HepG2 (cell line): ENCODE measurements around the gene ZMIZ1. TPM values are rescaled to one million over a fixed set of nuclear protein-coding genes. Genes with fewer than 3 reads are reported as not detected.

ENCODE experiments used
- ATAC-seq: fragments of 200-7000 bp; cut with Tn5 transposase; 3 replicates; pipeline ENCODE4 v1.9.1; 2020; ENCODE audit warnings: mild to moderate bottlenecking, moderate library complexity
- BruUV-seq: library from RNA; stranded (reverse); fragments of 400-500 nt; replicated peaks from 2 replicates; lab custom pipeline; 2021; lab: Mats Ljungman, UMichigan
- CTCF ChIA-PET: fragments of 300-600 bp; formaldehyde crosslinking; extraction: SDS; loops from one replicate; lab custom pipeline; 2021; ENCODE audit warnings: low total read pairs, inconsistent platforms, low intra/inter-chr PET ratio; lab: Yijun Ruan, JAX
- POLR2A ChIA-PET: fragments of 350-600 bp; sonication (Branson Sonifier 250); formaldehyde crosslinking; loops from one replicate; lab custom pipeline; 2020; ENCODE audit warnings: antibody characterized with exemption, inconsistent platforms; lab: Yijun Ruan, JAX
- DNase-seq: peaks from one replicate; pipeline ENCODE4 v3.0.0-alpha.2; 2015; ENCODE audit warnings: low spot score
- FAIRE-seq: peaks from 3 replicates; lab custom pipeline; 2011; peaks lifted over from hg19 to GRCh38; lab: Jason Lieb, UNC
- H2AFZ ChIP-seq: one replicate; pipeline ENCODE4 v1.6.1; 2011; ENCODE audit warnings: low read length, inconsistent platforms
- H3K27ac ChIP-seq: fragments of 300-600 bp; 3 replicates; pipeline ENCODE4 v1.8.0; 2011; ENCODE audit warnings: mixed run types, mild to moderate bottlenecking, mixed read lengths, low read length, inconsistent platforms; ENCODE audit not compliant: insufficient read depth; ENCODE audit errors: extremely low read length
- H3K27me3 ChIP-seq, 2 experiments: fragments of 200-600 bp in 1 of 2; 2 replicates in 1 of 2; 3 replicates in 1 of 2; pipeline versions ENCODE4 v1.6.0 to v1.8.0; 2011; ENCODE audit warnings: low read length in 2 of 2, mild to moderate bottlenecking in 2 of 2, moderate library complexity in 2 of 2, inconsistent platforms in 1 of 2; ENCODE audit not compliant: insufficient read depth in 2 of 2, control insufficient read depth in 1 of 2
- H3K36me3 ChIP-seq, 2 experiments: fragments of 200-600 bp in 1 of 2; replicated peaks in 1 of 2; 2 replicates in 1 of 2; 3 replicates in 1 of 2; pipeline versions ENCODE4 v1.5.1 to v1.8.0; 2011; ENCODE audit warnings: low read length in 2 of 2, inconsistent platforms in 1 of 2; ENCODE audit not compliant: insufficient read depth in 2 of 2, control insufficient read depth in 1 of 2
- H3K4me1 ChIP-seq: 2 replicates; pipeline ENCODE4 v1.5.1; 2012; ENCODE audit warnings: low read length, inconsistent platforms; ENCODE audit not compliant: insufficient read depth
- H3K4me2 ChIP-seq: 2 replicates; pipeline ENCODE4 v1.6.0; 2011; ENCODE audit warnings: low read depth, low read length, inconsistent platforms
- H3K4me3 ChIP-seq, 3 experiments: fragments of 200-600 bp in 1 of 3; sonication (generic), shearing (Covaris generic) in 1 of 3; replicated peaks in 1 of 3; 2 replicates each; pipeline ENCODE4 v1.5.1; 2011 to 2016; ENCODE audit warnings: low read length in 3 of 3, inconsistent platforms in 2 of 3, low read depth in 2 of 3, mild to moderate bottlenecking in 2 of 3, control low read depth in 1 of 3, mixed read lengths in 1 of 3; ENCODE audit not compliant: insufficient read depth in 1 of 3
- H3K79me2 ChIP-seq: one replicate; pipeline ENCODE4 v1.6.1; 2011; ENCODE audit warnings: low read length, inconsistent platforms; ENCODE audit not compliant: insufficient read depth
- H3K9ac ChIP-seq: 2 replicates; pipeline ENCODE4 v1.6.0; 2011; ENCODE audit warnings: mild to moderate bottlenecking, low read depth, low read length, inconsistent platforms; ENCODE audit not compliant: insufficient read depth
- H3K9me3 ChIP-seq: 2 replicates; pipeline ENCODE4 v1.5.1; 2012; ENCODE audit warnings: mild to moderate bottlenecking, low read length
- H4K20me1 ChIP-seq: 2 replicates; pipeline ENCODE4 v1.6.0; 2011; ENCODE audit warnings: inconsistent platforms, mild to moderate bottlenecking, low read length, moderate library complexity; ENCODE audit not compliant: insufficient read depth
- NR2C2 ChIP-seq: sonication (generic); formaldehyde crosslinking; IDR thresholded peaks from 2 replicates; pipeline ENCODE4 v1.4.0; 2020; ENCODE audit warnings: missing genetic modification reagents, mild to moderate bottlenecking, moderate library complexity, borderline replicate concordance
- ZNF337 ChIP-seq: sonication (generic); formaldehyde crosslinking; IDR thresholded peaks from 2 replicates; pipeline ENCODE4 v1.5.1; 2020; ENCODE audit warnings: missing genetic modification reagents, low read depth, mild to moderate bottlenecking, borderline replicate concordance
- ZNF768 ChIP-seq: sonication (generic); formaldehyde crosslinking; IDR thresholded peaks from 2 replicates; pipeline ENCODE4 v1.4.0; 2020; ENCODE audit warnings: missing genetic modification reagents
- WGBS: methylation state at CpG from one replicate; pipeline ENCODE4 v1.1.6; 2017; ENCODE audit warnings: low lambda C conversion rate; 5-methylcytosine and 5-hydroxymethylcytosine counted together
- in situ Hi-C: cut with HindIII; loops from 2 replicates; pipeline ENCODE4 v1.10.0; 2017; ENCODE audit warnings: low pct_unique_long_range_greater_than_20kb; ENCODE audit not compliant: extremely low pct_ligation_motif_present
- intact Hi-C: fragments of 100-400 bp; cut with micrococcal nuclease; formaldehyde crosslinking; loops from one replicate; pipeline ENCODE4 v1.10.0; 2022; ENCODE audit not compliant: unreplicated experiment
- polyA plus RNA-seq, 8 experiments: library from polyadenylated mRNA; depleted of rRNA in 3 of 8; stranded (reverse) in 7 of 8; unstranded in 1 of 8; fragments of >200 nt; fragmentation: Illumina TruSeq in 4 of 8; extraction: Trizol in 4 of 8; gene quantifications; 2 replicates each; pipeline versions ENCODE4 v1.2.1 to v1.2.3, GENCODE V29; 2011 to 2016; ENCODE audit warnings: low read depth in 4 of 8, missing spikeins in 1 of 8, mixed read lengths in 1 of 8; ENCODE audit not compliant: insufficient read depth in 1 of 8
- total RNA-seq, 5 experiments: library from RNA; depleted of rRNA; stranded (reverse); fragments of >200 nt; fragmentation: Illumina TruSeq; extraction: Trizol; gene quantifications; 2 replicates each; pipeline ENCODE4 v1.2.3, GENCODE V29; 2016; ENCODE audit warnings: low read depth in 1 of 5
- TF ChIP-seq, protein P1 (sequence below): sonication (generic); formaldehyde crosslinking; IDR thresholded peaks from 2 replicates; pipeline ENCODE4 v1.8.1; 2022; ENCODE audit warnings: low read depth, mild to moderate bottlenecking, missing genetic modification reagents

Gene ZMIZ1
- total and polyA plus RNA-seq, 2 of the 13 experiments (the other 11 are each of a cell fraction or from before 2014, with no cell fraction given): 5.3 to 10.2 TPM

DNA sequence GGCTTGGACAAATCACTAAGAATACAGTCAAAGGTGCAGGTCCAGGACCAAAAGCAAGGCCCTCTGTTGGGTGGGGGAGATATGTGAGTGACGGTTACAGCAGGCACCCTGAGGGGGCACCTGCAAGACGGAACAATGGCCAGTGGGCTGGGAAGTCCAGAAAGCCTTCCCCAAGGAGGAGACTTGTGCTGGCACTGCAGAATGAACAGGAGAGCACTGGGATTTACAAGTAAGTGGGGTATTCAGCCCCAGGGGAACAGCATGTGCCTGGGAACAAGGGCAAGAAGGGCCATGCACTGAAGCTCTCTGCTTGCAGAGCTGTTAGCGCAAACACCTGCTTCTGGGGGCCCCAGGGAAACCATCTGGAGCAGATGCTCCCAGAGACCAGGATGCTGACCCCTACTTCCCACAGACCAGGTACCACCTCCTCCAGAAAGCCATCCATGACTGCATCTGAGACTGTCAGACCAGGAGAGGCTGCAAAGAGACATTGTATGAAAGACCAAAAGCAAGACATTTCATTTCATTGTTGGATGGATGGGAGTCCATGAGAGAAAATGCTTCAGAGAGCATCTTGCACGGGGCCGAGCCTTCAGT lies 24.6 kb upstream of the ZMIZ1 start:
- FAIRE-seq (no peak), ATAC-seq (no peak), DNase-seq (no peak)
- H3K9me3 ChIP-seq: no peaks in the 10 kb centered on the region
- H3K27ac ChIP-seq: no peak overlapping the region
- intact Hi-C loops: no loop called here
- peaks cover 3 to 6% of the 10 kb centered on the region in 2 experiments; a peak in 2 of 5 replicates for H3K27me3 ChIP-seq
- no TSS peak for BruUV-seq
- no peak overlapping the region for H3K9ac ChIP-seq
- ChIA-PET CTCF (no interaction called here), POLR2A (no interaction called here)
- no peaks in the 10 kb centered on the region for H3K79me2 ChIP-seq
- H4K20me1 ChIP-seq: no peaks in the 10 kb centered on the region
- WGBS: 44% methylated on average over 5 of the region's 5 CpGs
- H2AFZ ChIP-seq: no peak overlapping the region
- peaks cover 28% of the 10 kb centered on the region for H3K4me1 ChIP-seq
- H3K36me3 ChIP-seq: no peaks in the 10 kb centered on the region
- no peak overlapping the region for H3K4me2 ChIP-seq
- H3K4me3 ChIP-seq: no peak overlapping the region
- in situ Hi-C loops: no loop called here
- TF ChIP-seq, protein P1, sequence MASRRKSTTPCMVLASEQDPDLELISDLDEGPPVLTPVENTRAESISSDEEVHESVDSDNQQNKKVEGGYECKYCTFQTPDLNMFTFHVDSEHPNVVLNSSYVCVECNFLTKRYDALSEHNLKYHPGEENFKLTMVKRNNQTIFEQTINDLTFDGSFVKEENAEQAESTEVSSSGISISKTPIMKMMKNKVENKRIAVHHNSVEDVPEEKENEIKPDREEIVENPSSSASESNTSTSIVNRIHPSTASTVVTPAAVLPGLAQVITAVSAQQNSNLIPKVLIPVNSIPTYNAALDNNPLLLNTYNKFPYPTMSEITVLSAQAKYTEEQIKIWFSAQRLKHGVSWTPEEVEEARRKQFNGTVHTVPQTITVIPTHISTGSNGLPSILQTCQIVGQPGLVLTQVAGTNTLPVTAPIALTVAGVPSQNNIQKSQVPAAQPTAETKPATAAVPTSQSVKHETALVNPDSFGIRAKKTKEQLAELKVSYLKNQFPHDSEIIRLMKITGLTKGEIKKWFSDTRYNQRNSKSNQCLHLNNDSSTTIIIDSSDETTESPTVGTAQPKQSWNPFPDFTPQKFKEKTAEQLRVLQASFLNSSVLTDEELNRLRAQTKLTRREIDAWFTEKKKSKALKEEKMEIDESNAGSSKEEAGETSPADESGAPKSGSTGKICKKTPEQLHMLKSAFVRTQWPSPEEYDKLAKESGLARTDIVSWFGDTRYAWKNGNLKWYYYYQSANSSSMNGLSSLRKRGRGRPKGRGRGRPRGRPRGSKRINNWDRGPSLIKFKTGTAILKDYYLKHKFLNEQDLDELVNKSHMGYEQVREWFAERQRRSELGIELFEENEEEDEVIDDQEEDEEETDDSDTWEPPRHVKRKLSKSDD (CRISPR knock-in tag): no peak
- no peak for TF ChIP-seq NR2C2 (CRISPR knock-in tag)

DNA sequence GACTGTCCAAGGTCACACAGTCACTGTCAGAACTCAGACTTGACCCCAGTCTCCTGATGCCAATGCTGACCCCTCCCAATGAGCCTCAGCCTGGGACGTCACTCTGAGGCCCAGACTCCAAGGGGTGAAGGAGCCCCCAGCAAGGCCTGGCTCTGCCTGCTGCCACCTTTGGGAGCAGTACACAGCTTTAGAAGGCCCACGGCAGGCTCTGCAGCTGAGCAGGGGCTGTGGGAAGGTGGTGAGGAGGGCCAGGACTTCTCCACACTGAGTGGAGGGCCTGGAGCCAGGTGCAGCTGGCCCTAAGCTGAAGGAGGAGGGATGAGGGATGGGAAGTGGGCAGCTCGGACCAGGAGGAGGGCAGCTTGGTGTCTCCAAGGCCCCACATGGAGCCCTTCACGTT lies 23.9 kb upstream of the ZMIZ1 start:
- H3K4me3 ChIP-seq: no peak overlapping the region
- no peak for DNase-seq
- CTCF ChIA-PET: no interaction called here

More for the DNA sequence above, 23.9 kb upstream of the ZMIZ1 start:
- FAIRE-seq (no peak), ATAC-seq (no peak)
- H3K4me2 ChIP-seq: no peak overlapping the region
- no peak overlapping the region for H3K27ac ChIP-seq
- in situ Hi-C loops: no loop called here
- H3K9ac ChIP-seq: no peak overlapping the region
- peaks cover 3 to 6% of the 10 kb centered on the region in 2 experiments; a peak in 2 of 5 replicates for H3K27me3 ChIP-seq
- H3K36me3 ChIP-seq: no peaks in the 10 kb centered on the region
- H4K20me1 ChIP-seq: no peaks in the 10 kb centered on the region
- POLR2A ChIA-PET: interaction anchor here (1.1 kb wide), 1 partner anchor 71 kb away, joined by 4 read pairs; no protein-coding TSS in a partner anchor
- no peak overlapping the region for H2AFZ ChIP-seq
- H3K79me2 ChIP-seq: no peaks in the 10 kb centered on the region
- no TSS peak for BruUV-seq
- WGBS: 15% methylated on average over 3 of the region's 4 CpGs
- TF ChIP-seq ZNF337 (CRISPR knock-in tag) (no peak), ZNF768 (CRISPR knock-in tag) (peak; percentile 75; the same call in 1 of the 2 replicates)
- peaks cover 26% of the 10 kb centered on the region for H3K4me1 ChIP-seq
- intact Hi-C loops: no loop called here
- no peaks in the 10 kb centered on the region for H3K9me3 ChIP-seq
